Liver (tissue), 9 donors: ENCODE measurements around the gene KCTD3. TPM values are rescaled to one million over a fixed set of nuclear protein-coding genes. Genes with fewer than 3 reads are reported as not detected.

ENCODE experiments used
- DNase-seq: peaks from one replicate; pipeline ENCODE4 v3.0.0-alpha.2; 2017; ENCODE audit warnings: low spot score
- H3K27ac ChIP-seq, 2 donors: one replicate each; pipeline ENCODE4 v1.7.0; 2013; ENCODE audit warnings: inconsistent platforms in 2 of 2, low read length in 2 of 2, control low read depth in 1 of 2, low read depth in 1 of 2, mild to moderate bottlenecking in 1 of 2
- H3K27me3 ChIP-seq, 4 donors: one replicate each; pipeline versions ENCODE4 v1.6.1 to v1.7.0; 2013; ENCODE audit warnings: low read length in 3 of 4, inconsistent platforms in 1 of 4, mild to moderate bottlenecking in 1 of 4, moderate library complexity in 1 of 4; ENCODE audit not compliant: control insufficient read depth in 4 of 4, insufficient read depth in 4 of 4
- H3K36me3 ChIP-seq, 4 donors: one replicate each; pipeline versions ENCODE4 v1.6.1 to v1.7.0; 2013; ENCODE audit warnings: low read length in 3 of 4, mild to moderate bottlenecking in 3 of 4, low read depth in 1 of 4, moderate library complexity in 1 of 4; ENCODE audit not compliant: control insufficient read depth in 4 of 4, insufficient read depth in 3 of 4
- H3K4me1 ChIP-seq, 4 donors: one replicate each; pipeline versions ENCODE4 v1.6.1 to v1.7.0; 2013; ENCODE audit warnings: low read length in 3 of 4, mild to moderate bottlenecking in 3 of 4, moderate library complexity in 1 of 4; ENCODE audit not compliant: control insufficient read depth in 4 of 4, insufficient read depth in 4 of 4
- H3K4me3 ChIP-seq, 3 donors: one replicate each; pipeline versions ENCODE4 v1.6.1 to v1.7.0; 2013; ENCODE audit warnings: low read length in 3 of 3, control low read depth in 1 of 3, low read depth in 1 of 3, mild to moderate bottlenecking in 1 of 3
- H3K9ac ChIP-seq, 2 donors: one replicate each; pipeline ENCODE4 v1.7.0; 2013; ENCODE audit warnings: low read length in 2 of 2, mild to moderate bottlenecking in 2 of 2, moderate library complexity in 2 of 2, control low read depth in 1 of 2, low read depth in 1 of 2
- H3K9me3 ChIP-seq, 4 donors: one replicate each; pipeline versions ENCODE4 v1.6.1 to v1.7.0; 2013; ENCODE audit warnings: low read length in 3 of 4; ENCODE audit not compliant: control insufficient read depth in 4 of 4
- EGR1 ChIP-seq, 2 donors: IDR thresholded peaks; 2 replicates each; pipeline ENCODE4 v1.6.1; 2016 to 2018; ENCODE audit warnings: antibody characterized with exemption in 2 of 2, low read depth in 2 of 2
- FOXA1 ChIP-seq: IDR thresholded peaks from 2 replicates; pipeline ENCODE4 v1.6.1; 2016; ENCODE audit warnings: antibody characterized with exemption
- GABPA ChIP-seq, 2 donors: IDR thresholded peaks in 1 of 2; conservative IDR thresholded peaks in 1 of 2; 2 replicates each; pipeline ENCODE4 v1.6.1; 2016; ENCODE audit warnings: antibody characterized with exemption in 2 of 2, mild to moderate bottlenecking in 1 of 2, moderate library complexity in 1 of 2
- HNF4A ChIP-seq, 2 donors: conservative IDR thresholded peaks; 2 replicates each; pipeline ENCODE4 v1.6.1; 2016; ENCODE audit warnings: antibody characterized with exemption in 2 of 2, mild to moderate bottlenecking in 2 of 2
- JUND ChIP-seq, 2 donors: IDR thresholded peaks; 2 replicates each; pipeline ENCODE4 v1.6.1; 2016; ENCODE audit warnings: antibody characterized with exemption in 2 of 2
- RAD21 ChIP-seq, 2 donors: IDR thresholded peaks; 2 replicates each; pipeline ENCODE4 v1.6.1; 2016; ENCODE audit warnings: antibody characterized with exemption in 2 of 2, mild to moderate bottlenecking in 2 of 2
- RXRA ChIP-seq, 2 donors: IDR thresholded peaks; 2 replicates each; pipeline ENCODE4 v1.6.1; 2017 to 2018; ENCODE audit warnings: antibody characterized with exemption in 2 of 2, mild to moderate bottlenecking in 1 of 2
- SP1 ChIP-seq: IDR thresholded peaks from 2 replicates; pipeline ENCODE4 v1.6.1; 2018; ENCODE audit warnings: antibody characterized with exemption, mild to moderate bottlenecking
- TAF1 ChIP-seq: conservative IDR thresholded peaks from 2 replicates; pipeline ENCODE4 v1.6.1; 2016; ENCODE audit warnings: antibody characterized with exemption, mild to moderate bottlenecking
- YY1 ChIP-seq: IDR thresholded peaks from 2 replicates; pipeline ENCODE4 v1.6.1; 2016; ENCODE audit warnings: antibody characterized with exemption, mild to moderate bottlenecking
- WGBS: extraction: QIAGEN DNeasy Blood & Tissue Kit; methylation state at CpG from one replicate; pipeline ENCODE4 v1.1.7; 2013; 5-methylcytosine and 5-hydroxymethylcytosine counted together
- polyA plus RNA-seq, 2 donors: library from polyadenylated mRNA; stranded (reverse) in 1 of 2; unstranded in 1 of 2; fragments of 200-250 nt in 1 of 2; fragments of >200 nt in 1 of 2; fragmentation: Nextera tagmentation in 1 of 2; extraction: Ambion mirVana in 1 of 2; gene quantifications; one replicate each; pipeline versions ENCODE4 v1.2.1 to v1.2.3, GENCODE V29; 2013 to 2015
- total RNA-seq, 2 donors: library from RNA; depleted of rRNA; stranded (reverse); fragments of >200 nt; gene quantifications; one replicate each; pipeline ENCODE4 v1.2.3, GENCODE V29; 2014
- TF ChIP-seq, protein P1 (sequence below): IDR thresholded peaks from 2 replicates; pipeline ENCODE4 v1.6.1; 2016; ENCODE audit warnings: antibody characterized with exemption, mild to moderate bottlenecking
- TF ChIP-seq, protein P2 (sequence below): IDR thresholded peaks from 2 replicates; pipeline ENCODE4 v1.6.1; 2016; ENCODE audit warnings: antibody characterized with exemption
- TF ChIP-seq, protein P3 (sequence below): IDR thresholded peaks from 2 replicates; pipeline ENCODE4 v1.6.1; 2016; ENCODE audit warnings: antibody characterized with exemption
- TF ChIP-seq, protein P4 (sequence below): IDR thresholded peaks from 2 replicates; pipeline ENCODE4 v1.6.1; 2016; ENCODE audit warnings: antibody characterized with exemption
- TF ChIP-seq, protein P5 (sequence below): fragments of 150-350 bp; IDR thresholded peaks from 2 replicates; pipeline ENCODE4 v1.5.1; 2017; ENCODE audit warnings: improper control_type of control experiment, low read depth, low read length; ENCODE audit not compliant: missing input control
- donor health status: healthy.
- donor health status: healthy.
- donor health status: healthy.
- donor health status: healthy.
- donor health status: healthy.

Gene KCTD3
- total and polyA plus RNA-seq, 4 donors: 20.8 to 58.7 (median 26.1) TPM

DNA sequence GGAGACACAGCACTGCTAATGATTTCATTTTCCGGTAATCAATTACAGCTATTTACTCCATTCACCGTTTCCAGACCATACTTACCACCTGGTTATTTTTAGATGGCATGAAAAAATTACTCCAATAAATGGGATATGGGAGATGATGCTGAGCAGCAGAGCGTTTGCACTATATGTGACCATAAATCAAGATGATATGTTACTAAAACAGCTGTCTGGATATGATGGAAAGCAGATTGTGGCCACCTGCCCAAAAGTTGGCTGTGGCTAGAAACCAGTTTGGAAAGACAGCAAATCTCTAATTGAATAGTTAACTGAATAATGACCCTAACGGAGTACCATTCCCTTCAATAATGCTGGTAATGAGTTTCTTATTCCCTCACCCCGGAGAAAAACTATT lies 22.5 kb upstream of the KCTD3 start:
- Histone ChIP-seq H3K27me3 (no peaks in the 10 kb centered on the region), H3K27ac (no peak overlapping the region), H3K9me3 (no peaks in the 10 kb centered on the region), H3K4me1 (peaks cover 0 to 11% (median 10%) of the 10 kb centered on the region in 4 donors), H3K9ac (no peak overlapping the region), H3K4me3 (no peak overlapping the region), H3K36me3 (no peaks in the 10 kb centered on the region)
- TF ChIP-seq HNF4A (conservative IDR thresholded peaks at IDR 0.05) (no peak), RAD21 (IDR thresholded peaks at IDR 0.05) (no peak), FOXA1 (no peak), JUND (IDR thresholded peaks at IDR 0.05) (no peak), RXRA (IDR thresholded peaks at IDR 0.05) (no peak), GABPA (IDR thresholded peaks at IDR 0.05 in 1 of 2, conservative IDR thresholded peaks at IDR 0.05 in 1 of 2) (no peak), YY1 (no peak), TAF1 (no peak), EGR1 (IDR thresholded peaks at IDR 0.05; ENCODE audit: low read depth in 2 of 2) (no peak), SP1 (no peak)
- TF ChIP-seq, protein P1, sequence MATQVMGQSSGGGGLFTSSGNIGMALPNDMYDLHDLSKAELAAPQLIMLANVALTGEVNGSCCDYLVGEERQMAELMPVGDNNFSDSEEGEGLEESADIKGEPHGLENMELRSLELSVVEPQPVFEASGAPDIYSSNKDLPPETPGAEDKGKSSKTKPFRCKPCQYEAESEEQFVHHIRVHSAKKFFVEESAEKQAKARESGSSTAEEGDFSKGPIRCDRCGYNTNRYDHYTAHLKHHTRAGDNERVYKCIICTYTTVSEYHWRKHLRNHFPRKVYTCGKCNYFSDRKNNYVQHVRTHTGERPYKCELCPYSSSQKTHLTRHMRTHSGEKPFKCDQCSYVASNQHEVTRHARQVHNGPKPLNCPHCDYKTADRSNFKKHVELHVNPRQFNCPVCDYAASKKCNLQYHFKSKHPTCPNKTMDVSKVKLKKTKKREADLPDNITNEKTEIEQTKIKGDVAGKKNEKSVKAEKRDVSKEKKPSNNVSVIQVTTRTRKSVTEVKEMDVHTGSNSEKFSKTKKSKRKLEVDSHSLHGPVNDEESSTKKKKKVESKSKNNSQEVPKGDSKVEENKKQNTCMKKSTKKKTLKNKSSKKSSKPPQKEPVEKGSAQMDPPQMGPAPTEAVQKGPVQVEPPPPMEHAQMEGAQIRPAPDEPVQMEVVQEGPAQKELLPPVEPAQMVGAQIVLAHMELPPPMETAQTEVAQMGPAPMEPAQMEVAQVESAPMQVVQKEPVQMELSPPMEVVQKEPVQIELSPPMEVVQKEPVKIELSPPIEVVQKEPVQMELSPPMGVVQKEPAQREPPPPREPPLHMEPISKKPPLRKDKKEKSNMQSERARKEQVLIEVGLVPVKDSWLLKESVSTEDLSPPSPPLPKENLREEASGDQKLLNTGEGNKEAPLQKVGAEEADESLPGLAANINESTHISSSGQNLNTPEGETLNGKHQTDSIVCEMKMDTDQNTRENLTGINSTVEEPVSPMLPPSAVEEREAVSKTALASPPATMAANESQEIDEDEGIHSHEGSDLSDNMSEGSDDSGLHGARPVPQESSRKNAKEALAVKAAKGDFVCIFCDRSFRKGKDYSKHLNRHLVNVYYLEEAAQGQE: no peak
- TF ChIP-seq, protein P2, sequence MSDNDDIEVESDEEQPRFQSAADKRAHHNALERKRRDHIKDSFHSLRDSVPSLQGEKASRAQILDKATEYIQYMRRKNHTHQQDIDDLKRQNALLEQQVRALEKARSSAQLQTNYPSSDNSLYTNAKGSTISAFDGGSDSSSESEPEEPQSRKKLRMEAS: no peak
- TF ChIP-seq, protein P3, sequence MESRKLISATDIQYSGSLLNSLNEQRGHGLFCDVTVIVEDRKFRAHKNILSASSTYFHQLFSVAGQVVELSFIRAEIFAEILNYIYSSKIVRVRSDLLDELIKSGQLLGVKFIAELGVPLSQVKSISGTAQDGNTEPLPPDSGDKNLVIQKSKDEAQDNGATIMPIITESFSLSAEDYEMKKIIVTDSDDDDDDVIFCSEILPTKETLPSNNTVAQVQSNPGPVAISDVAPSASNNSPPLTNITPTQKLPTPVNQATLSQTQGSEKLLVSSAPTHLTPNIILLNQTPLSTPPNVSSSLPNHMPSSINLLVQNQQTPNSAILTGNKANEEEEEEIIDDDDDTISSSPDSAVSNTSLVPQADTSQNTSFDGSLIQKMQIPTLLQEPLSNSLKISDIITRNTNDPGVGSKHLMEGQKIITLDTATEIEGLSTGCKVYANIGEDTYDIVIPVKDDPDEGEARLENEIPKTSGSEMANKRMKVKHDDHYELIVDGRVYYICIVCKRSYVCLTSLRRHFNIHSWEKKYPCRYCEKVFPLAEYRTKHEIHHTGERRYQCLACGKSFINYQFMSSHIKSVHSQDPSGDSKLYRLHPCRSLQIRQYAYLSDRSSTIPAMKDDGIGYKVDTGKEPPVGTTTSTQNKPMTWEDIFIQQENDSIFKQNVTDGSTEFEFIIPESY: no peak
- TF ChIP-seq, protein P4, sequence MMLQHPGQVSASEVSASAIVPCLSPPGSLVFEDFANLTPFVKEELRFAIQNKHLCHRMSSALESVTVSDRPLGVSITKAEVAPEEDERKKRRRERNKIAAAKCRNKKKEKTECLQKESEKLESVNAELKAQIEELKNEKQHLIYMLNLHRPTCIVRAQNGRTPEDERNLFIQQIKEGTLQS: no peak
- TF ChIP-seq, protein P5, sequence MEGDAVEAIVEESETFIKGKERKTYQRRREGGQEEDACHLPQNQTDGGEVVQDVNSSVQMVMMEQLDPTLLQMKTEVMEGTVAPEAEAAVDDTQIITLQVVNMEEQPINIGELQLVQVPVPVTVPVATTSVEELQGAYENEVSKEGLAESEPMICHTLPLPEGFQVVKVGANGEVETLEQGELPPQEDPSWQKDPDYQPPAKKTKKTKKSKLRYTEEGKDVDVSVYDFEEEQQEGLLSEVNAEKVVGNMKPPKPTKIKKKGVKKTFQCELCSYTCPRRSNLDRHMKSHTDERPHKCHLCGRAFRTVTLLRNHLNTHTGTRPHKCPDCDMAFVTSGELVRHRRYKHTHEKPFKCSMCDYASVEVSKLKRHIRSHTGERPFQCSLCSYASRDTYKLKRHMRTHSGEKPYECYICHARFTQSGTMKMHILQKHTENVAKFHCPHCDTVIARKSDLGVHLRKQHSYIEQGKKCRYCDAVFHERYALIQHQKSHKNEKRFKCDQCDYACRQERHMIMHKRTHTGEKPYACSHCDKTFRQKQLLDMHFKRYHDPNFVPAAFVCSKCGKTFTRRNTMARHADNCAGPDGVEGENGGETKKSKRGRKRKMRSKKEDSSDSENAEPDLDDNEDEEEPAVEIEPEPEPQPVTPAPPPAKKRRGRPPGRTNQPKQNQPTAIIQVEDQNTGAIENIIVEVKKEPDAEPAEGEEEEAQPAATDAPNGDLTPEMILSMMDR: no peak
- no peak for DNase-seq
- WGBS: 91% methylated on average over 5 of the region's 5 CpGs

DNA sequence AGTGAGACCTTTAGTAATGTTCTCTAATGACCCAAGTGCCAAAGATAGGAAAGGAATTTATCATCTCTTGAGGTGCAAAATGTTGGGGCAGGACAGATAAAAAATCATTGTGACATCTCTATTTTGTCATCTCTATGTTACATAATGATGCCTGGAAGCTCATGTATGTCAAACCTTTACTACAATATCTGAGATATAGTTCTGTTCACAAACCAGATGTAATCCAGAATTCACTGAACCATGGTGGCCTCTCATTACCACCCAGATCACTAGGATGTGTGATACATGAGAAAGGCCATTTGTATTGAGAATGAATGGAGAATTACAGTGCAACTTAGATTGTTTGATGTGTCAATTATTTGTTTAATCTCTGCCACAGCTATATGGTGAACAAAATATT lies 22.0 kb upstream of the KCTD3 start:
- TF ChIP-seq TAF1: no peak
- no peak for TF ChIP-seq RAD21 (IDR thresholded peaks at IDR 0.05)
- no peak for TF ChIP-seq YY1
- TF ChIP-seq, protein P5: no peak
- TF ChIP-seq EGR1 (IDR thresholded peaks at IDR 0.05; ENCODE audit: low read depth in 2 of 2): no peak
- TF ChIP-seq SP1: no peak
- Histone ChIP-seq H3K9ac (no peak overlapping the region), H3K27me3 (no peaks in the 10 kb centered on the region), H3K27ac (no peak overlapping the region), H3K4me1 (peaks cover 0 to 11% (median 10%) of the 10 kb centered on the region in 4 donors), H3K4me3 (no peak overlapping the region), H3K36me3 (no peaks in the 10 kb centered on the region), H3K9me3 (no peaks in the 10 kb centered on the region)
- no peak for DNase-seq
